Lower leg skin (tissue), 3 donors: ENCODE results near the gene ZNF385A.

ENCODE experiments used
- CTCF ChIP-seq, 3 donors: fragments of 450-650 bp; IDR thresholded peaks; one replicate each; pipeline ENCODE4 v1.5.1; 2016; ENCODE audit warnings: antibody characterized with exemption in 3 of 3, mild to moderate bottlenecking in 3 of 3, moderate library complexity in 2 of 3
- POLR2A ChIP-seq, 2 donors: fragments of 450-650 bp; IDR thresholded peaks; one replicate each; pipeline ENCODE4 v1.6.1; 2016 to 2017; ENCODE audit warnings: antibody characterized with exemption in 2 of 2, mild to moderate bottlenecking in 1 of 2, moderate library complexity in 1 of 2

GRCh38 chr12:54372113-54372806, 12.3 kb downstream of the ZNF385A start:
- no peak for TF ChIP-seq CTCF (IDR thresholded peaks at IDR 0.05)
- TF ChIP-seq POLR2A (IDR thresholded peaks at IDR 0.05), result no peak
